ENCODE results near the gene ZNF423.

The ZNF423 gene

DNA sequence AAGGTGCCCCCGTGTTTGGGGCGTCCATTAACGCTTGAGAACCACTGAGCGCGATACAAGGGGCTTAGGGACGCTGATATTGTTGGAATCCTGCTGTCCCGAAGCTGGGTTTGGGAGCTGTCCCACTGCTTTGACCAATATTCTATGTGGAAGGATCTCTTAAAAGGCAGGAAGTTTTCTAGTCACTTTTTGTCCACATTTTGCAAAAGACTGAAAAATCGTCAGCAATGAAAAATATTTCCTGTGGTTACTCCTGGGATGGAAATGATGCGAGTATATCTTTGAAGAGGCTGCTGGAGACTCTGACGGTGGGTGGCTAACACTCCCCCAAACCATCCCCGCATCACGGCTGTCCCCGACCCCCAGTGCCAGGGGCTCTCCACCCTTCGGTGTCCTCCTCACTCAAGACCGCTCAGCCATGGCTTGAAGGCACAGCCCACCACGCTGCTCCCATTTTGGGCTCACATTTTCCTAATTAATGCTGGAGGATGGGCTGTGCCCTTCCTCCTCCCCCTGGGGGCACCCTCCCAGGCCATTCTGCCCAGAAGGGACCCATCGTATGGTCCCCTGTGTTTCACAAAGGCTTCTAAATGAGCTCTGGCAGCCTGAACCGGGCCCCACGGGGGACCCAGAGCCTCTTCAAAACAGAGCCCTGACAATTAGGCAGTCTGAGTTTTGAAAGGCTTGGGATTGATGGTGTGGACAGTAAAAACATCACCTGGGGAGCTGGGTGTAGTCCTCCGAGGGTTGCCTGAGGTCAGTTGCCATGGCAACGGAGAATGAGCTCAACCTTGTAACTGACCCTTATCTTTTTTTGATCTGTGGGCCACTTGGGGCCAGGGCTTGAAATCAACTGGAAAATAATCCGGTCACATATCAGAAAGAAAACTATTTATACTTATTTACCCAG is 323.7 kb downstream of the ZNF423 start:
- H2AFZ ChIP-seq (ENCODE audit: low read length), result no peak overlapping the region
- no peak overlapping the region for H3K4me3 ChIP-seq (ENCODE audit: low read length)
- H3K9me2 ChIP-seq (replicated peaks; ENCODE audit: insufficient read depth, low read length), result no peaks in the 10 kb centered on the region
- H3K79me2 ChIP-seq (ENCODE audit: low read length), result no peaks in the 10 kb centered on the region
- no peaks in the 10 kb centered on the region for H3K9me3 ChIP-seq (replicated peaks; ENCODE audit: insufficient read depth, low read length)
- H3K4me1 ChIP-seq (ENCODE audit: low read length), result no peaks in the 10 kb centered on the region
- H4K20me1 ChIP-seq (ENCODE audit: insufficient read depth, low read length), result no peaks in the 10 kb centered on the region
- peaks cover 34% of the 10 kb centered on the region for H3K27me3 ChIP-seq (replicated peaks; ENCODE audit: insufficient read depth, low read length)
- no peak overlapping the region for H3K27ac ChIP-seq (ENCODE audit: low read length)
- no peak overlapping the region for H3K4me2 ChIP-seq (ENCODE audit: low read depth, low read length)
- H3F3A ChIP-seq (ENCODE audit: insufficient read depth, low read length), result no peaks in the 10 kb centered on the region
- no peaks in the 10 kb centered on the region for H3K36me3 ChIP-seq (replicated peaks; ENCODE audit: insufficient read depth, low read length)
- TF ChIP-seq, protein P1, sequence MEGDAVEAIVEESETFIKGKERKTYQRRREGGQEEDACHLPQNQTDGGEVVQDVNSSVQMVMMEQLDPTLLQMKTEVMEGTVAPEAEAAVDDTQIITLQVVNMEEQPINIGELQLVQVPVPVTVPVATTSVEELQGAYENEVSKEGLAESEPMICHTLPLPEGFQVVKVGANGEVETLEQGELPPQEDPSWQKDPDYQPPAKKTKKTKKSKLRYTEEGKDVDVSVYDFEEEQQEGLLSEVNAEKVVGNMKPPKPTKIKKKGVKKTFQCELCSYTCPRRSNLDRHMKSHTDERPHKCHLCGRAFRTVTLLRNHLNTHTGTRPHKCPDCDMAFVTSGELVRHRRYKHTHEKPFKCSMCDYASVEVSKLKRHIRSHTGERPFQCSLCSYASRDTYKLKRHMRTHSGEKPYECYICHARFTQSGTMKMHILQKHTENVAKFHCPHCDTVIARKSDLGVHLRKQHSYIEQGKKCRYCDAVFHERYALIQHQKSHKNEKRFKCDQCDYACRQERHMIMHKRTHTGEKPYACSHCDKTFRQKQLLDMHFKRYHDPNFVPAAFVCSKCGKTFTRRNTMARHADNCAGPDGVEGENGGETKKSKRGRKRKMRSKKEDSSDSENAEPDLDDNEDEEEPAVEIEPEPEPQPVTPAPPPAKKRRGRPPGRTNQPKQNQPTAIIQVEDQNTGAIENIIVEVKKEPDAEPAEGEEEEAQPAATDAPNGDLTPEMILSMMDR (IDR thresholded peaks at IDR 0.05; ENCODE audit: low read length), result no peak
- TF ChIP-seq EZH2phosphoT487 (IDR thresholded peaks at IDR 0.05; ENCODE audit: low read length) (no peak), EZH2 (optimal IDR thresholded peaks at IDR 0.05; ENCODE audit: low read depth, low read length) (no peak)
- H3K9ac ChIP-seq (ENCODE audit: low read length), result no peak overlapping the region
- DNase-seq, result no peak

DNA sequence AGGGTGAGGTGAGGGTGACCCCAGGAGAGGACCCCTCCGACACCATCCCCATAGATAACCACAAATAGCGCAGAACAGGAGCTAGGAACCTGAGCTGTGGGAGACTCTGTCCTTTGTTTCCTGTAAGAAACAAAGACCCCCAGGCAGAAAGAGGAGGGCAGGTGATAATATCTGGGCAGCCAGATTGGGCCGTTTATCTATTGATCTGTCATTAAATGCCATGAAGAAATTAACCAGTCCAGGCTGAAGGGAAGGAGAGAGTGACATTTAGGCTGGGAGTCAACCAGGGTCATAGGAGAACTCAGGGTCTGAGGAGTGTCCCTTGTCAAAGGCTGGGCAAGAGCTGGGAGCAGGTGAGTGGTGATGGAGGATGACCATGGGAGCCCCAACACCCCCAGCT is 324.5 kb downstream of the ZNF423 start:
- DNase-seq, result no peak
- Histone ChIP-seq H3K36me3 (replicated peaks; ENCODE audit: insufficient read depth, low read length) (no peaks in the 10 kb centered on the region), H3K4me1 (ENCODE audit: low read length) (no peaks in the 10 kb centered on the region), H3F3A (ENCODE audit: insufficient read depth, low read length) (no peaks in the 10 kb centered on the region), H3K4me3 (ENCODE audit: low read length) (no peak overlapping the region), H3K4me2 (ENCODE audit: low read depth, low read length) (no peak overlapping the region), H3K27ac (ENCODE audit: low read length) (no peak overlapping the region), H3K9me2 (replicated peaks; ENCODE audit: insufficient read depth, low read length) (no peaks in the 10 kb centered on the region), H3K9me3 (replicated peaks; ENCODE audit: insufficient read depth, low read length) (no peaks in the 10 kb centered on the region), H3K27me3 (replicated peaks; ENCODE audit: insufficient read depth, low read length) (peaks cover 34% of the 10 kb centered on the region), H3K79me2 (ENCODE audit: low read length) (no peaks in the 10 kb centered on the region), H2AFZ (ENCODE audit: low read length) (no peak overlapping the region), H4K20me1 (ENCODE audit: insufficient read depth, low read length) (no peaks in the 10 kb centered on the region), H3K9ac (ENCODE audit: low read length) (no peak overlapping the region)
- TF ChIP-seq, protein P1 (IDR thresholded peaks at IDR 0.05; ENCODE audit: low read length), result no peak
- no peak for TF ChIP-seq EZH2phosphoT487 (IDR thresholded peaks at IDR 0.05; ENCODE audit: low read length)
- no peak for TF ChIP-seq EZH2 (optimal IDR thresholded peaks at IDR 0.05; ENCODE audit: low read depth, low read length)

DNA sequence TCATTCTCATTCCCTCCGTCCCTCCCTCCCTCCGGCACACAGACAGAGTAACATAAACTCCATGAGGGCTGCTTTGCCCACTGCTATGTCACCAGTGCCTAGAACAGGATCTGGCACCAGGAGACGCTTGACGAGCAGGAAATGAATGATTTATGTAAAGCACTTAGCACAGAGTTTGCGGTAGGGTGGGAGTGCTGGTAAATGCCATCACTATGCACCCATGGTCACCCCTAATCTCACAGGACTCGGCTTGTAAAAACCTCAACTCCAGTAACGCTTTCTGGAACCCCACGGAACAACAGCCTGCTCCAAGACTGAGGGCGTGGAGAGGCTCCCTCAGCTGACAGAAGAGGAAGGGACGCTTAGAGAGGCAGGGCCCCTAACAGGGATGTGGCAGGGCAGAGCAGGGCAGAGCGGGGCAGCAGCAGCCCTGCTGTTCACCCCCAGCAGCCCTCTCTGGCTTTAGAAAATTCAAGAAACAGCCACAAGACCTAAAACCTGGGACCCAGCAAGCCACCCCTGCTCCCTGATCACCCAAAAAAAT is 325.4 kb downstream of the ZNF423 start:
- no peaks in the 10 kb centered on the region for H3K79me2 ChIP-seq (ENCODE audit: low read length)
- no peaks in the 10 kb centered on the region for H3K36me3 ChIP-seq (replicated peaks; ENCODE audit: insufficient read depth, low read length)
- peaks cover 34% of the 10 kb centered on the region for H3K27me3 ChIP-seq (replicated peaks; ENCODE audit: insufficient read depth, low read length)
- H3K4me1 ChIP-seq (ENCODE audit: low read length), result no peaks in the 10 kb centered on the region
- H3K9ac ChIP-seq (ENCODE audit: low read length), result no peak overlapping the region
- TF ChIP-seq EZH2 (optimal IDR thresholded peaks at IDR 0.05; ENCODE audit: low read depth, low read length) (no peak), EZH2phosphoT487 (IDR thresholded peaks at IDR 0.05; ENCODE audit: low read length) (no peak)
- TF ChIP-seq, protein P1 (IDR thresholded peaks at IDR 0.05; ENCODE audit: low read length), result no peak
- no peak for DNase-seq
- no peaks in the 10 kb centered on the region for H3K9me2 ChIP-seq (replicated peaks; ENCODE audit: insufficient read depth, low read length)
- H4K20me1 ChIP-seq (ENCODE audit: insufficient read depth, low read length), result no peaks in the 10 kb centered on the region
- no peak overlapping the region for H3K4me2 ChIP-seq (ENCODE audit: low read depth, low read length)
- H3K9me3 ChIP-seq (replicated peaks; ENCODE audit: insufficient read depth, low read length), result no peaks in the 10 kb centered on the region
- H3F3A ChIP-seq (ENCODE audit: insufficient read depth, low read length), result no peaks in the 10 kb centered on the region
- H2AFZ ChIP-seq (ENCODE audit: low read length), result no peak overlapping the region
- no peak overlapping the region for H3K27ac ChIP-seq (ENCODE audit: low read length)
- H3K4me3 ChIP-seq (ENCODE audit: low read length), result no peak overlapping the region

All from MM.1S (cell line).